G401 (cell line): ENCODE results near the gene GEMIN5. TPM values are rescaled to one million over a fixed set of nuclear protein-coding genes. Genes with fewer than 3 reads are reported as not detected.
A peak's percentile ranks its signal among the peaks of the same experiment; 100 is the strongest.

Experiments
- DNase-seq: peaks from one replicate; pipeline ENCODE4 v3.0.0-alpha.2; 2015; ENCODE audit warnings: low spot score
- in situ Hi-C: cut with HindIII; loops from 2 replicates; pipeline ENCODE4 v1.10.0; 2016; ENCODE audit warnings: low sequenced_read_pairs, mixed read lengths
- total RNA-seq: library from RNA; depleted of rRNA; stranded (reverse); fragments of >200 nt; shearing (Covaris generic); gene quantifications from 2 replicates; pipeline ENCODE4 v1.2.3, GENCODE V29; 2014

GEMIN5 gene
- total RNA-seq, 1 experiment from 2014 or later: 45.0 TPM

- no peak for DNase-seq
- in situ Hi-C loops: no loop called here
Measured at GRCh38 chr5:154896562-154897165, 41.3 kb downstream of the GEMIN5 start.

DNA sequence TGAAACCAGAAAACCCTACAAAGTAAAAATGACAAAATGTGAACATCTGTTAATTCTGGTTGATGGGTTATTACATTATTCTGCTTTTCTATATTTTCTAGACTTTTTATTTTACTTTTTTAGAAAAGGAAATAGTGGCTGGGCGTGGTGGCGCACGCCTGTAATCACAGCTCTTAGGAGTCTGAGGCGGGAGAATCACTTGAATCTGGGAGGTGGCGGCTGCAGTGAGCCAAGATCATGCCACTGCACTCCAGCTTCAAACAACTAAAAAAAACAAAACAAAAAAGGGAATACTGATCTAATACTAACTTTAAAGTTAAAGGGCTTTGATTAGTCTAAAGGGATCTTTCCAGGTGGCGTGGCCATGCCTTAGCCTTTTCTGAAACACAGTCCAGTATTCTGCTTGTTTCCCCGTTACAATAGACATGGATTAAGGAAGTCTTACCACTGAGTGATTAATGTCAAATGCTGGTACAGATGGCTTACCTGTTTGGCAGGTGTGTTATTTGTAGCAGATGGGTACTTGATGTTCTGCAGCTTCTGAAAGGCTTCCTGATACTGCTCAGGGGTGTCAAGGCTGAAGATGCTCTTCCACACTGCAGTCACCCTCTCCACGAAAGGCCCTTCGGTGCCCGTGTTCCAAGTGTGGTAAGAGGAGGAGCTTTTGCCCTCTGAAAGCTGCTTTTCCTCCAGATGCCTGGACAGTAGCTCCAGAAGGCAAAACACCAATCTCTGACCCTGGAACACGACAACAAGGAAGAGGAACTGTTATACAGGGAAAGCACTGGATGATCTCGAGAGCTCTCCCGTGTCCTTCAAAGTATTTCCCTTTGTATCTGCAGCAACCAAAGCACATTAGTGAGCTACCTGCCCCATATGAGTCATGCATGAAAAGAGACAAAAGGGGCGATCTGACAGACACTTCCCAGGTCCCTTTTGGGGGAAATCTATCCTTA lies 42.1 kb downstream of the GEMIN5 start:
- in situ Hi-C loops: no loop called here
- DNase-seq: no peak

GRCh38 chr5:154893381-154893780 lies 44.6 kb downstream of the GEMIN5 start:
- no peak for DNase-seq
- in situ Hi-C loops: no loop called here

DNA sequence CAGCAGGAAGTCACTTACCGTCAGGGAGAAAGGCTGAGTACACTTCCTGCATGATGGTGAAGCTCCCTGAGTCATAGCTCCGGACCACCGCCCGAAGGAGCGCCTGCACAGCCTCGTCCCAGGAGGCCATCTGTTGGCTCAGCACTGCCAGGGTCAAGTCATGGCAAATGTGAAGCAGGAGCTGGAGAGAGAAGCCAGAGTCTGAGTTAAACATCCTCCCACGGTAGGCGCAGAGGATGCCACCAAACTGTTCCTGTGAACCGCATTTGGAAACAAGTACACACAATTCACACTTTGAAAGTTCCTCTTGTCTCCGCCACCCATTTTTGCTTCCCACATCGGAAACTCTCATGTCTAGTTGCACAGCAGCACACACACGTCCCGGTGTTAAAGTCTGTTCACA lies 45.6 kb downstream of the GEMIN5 start:
- in situ Hi-C loops: no loop called here
- DNase-seq: no peak

GRCh38 chr5:154885439-154885838 lies 52.6 kb downstream of the GEMIN5 start:
- no peak for DNase-seq
- in situ Hi-C loops: loop anchor here (10.0 kb wide), 1 partner anchor 241 kb away; no protein-coding TSS in a partner anchor

DNA sequence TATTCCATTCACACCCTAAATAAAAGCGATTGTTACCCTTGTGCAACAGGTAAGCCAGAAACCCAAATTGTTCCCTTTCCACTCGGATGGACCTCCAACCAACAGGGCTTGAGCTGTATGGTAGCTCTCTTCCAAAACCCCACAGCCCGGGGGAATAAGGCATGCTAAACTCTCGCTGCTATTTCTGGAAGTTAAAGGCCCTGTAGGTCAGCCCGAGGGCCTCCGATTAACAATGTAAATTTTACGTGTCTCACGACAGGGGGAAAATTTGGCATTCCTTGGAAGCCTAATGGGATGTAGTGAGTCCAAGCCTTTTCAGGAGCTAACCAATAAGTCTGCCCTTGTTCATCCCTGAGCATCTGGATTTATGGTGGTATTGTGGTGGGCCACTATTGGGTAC lies 53.6 kb downstream of the GEMIN5 start:
- no peak for DNase-seq
- in situ Hi-C loops: loop anchor here (10.0 kb wide), 1 partner anchor 240 kb away; no protein-coding TSS in a partner anchor

GRCh38 chr5:154881986-154882385 lies 56.0 kb downstream of the GEMIN5 start:
- in situ Hi-C loops: loop anchor here (10.0 kb wide), 1 partner anchor 237 kb away; no protein-coding TSS in a partner anchor
- no peak for DNase-seq

GRCh38 chr5:154878642-154879335 lies 59.2 kb downstream of the GEMIN5 start:
- no peak for DNase-seq
- in situ Hi-C loops: no loop called here

GRCh38 chr5:154873791-154874331 lies 64.2 kb downstream of the GEMIN5 start:
- in situ Hi-C loops: no loop called here
- no peak for DNase-seq

DNA sequence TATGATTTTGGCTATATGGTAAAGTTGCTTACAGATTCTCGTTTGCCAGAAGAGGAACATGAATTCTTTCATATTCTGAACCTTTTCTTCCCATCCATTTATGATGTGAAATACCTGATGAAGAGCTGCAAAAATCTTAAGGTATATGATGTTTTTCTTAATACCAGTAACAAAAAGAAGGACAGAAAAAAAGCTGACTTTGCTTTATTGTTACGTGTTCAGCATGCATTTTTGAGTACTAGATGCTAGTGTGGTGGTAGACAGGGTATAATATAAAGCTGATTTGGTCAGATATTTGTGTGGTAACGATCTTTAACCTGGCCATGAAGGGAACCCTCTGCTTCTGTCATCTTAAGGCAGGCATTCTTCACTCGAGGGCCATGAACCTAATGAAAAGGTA lies 66.3 kb downstream of the GEMIN5 start:
- no peak for DNase-seq
- in situ Hi-C loops: no loop called here

DNA sequence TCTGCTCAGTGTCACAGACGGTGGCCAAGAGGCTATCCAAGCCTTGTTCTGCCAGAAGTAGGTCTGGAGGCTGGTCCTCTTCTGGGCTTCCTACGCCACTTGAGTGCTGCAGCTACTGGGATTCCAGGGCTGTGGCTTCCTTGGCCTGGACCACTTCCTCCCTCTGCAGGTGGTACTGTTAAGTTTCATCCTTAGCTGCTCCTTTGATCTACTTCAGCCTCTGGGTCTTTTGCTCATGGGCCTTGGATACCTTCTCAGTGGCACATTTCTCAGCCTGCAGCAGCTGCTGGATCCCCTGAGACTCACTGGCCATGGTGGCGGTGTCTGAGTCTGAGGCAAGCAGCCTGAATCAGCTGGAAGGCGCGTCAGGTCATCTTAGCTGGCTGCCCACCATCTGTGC lies 69.3 kb downstream of the GEMIN5 start:
- DNase-seq: peak; percentile 18
- in situ Hi-C loops: no loop called here

DNA sequence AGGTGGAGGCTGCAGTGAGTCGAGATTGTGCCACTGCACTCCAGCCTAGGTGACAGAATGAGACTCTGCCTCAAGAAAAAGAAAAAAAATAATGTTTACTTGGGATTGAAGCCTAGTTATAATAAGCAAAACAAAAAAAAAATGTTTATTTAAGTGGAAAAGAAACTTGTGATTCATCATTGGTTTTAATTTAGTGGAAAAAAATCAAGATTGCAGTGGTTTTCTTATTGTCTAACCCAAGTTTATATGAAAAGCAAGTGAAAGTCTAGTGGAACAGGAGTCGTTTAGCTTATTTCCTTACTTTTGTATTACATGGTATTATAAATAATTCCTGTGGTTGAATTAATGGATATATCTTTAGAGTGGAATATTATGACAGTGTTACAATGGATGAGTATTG lies 71.2 kb downstream of the GEMIN5 start:
- in situ Hi-C loops: no loop called here
- no peak for DNase-seq

DNA sequence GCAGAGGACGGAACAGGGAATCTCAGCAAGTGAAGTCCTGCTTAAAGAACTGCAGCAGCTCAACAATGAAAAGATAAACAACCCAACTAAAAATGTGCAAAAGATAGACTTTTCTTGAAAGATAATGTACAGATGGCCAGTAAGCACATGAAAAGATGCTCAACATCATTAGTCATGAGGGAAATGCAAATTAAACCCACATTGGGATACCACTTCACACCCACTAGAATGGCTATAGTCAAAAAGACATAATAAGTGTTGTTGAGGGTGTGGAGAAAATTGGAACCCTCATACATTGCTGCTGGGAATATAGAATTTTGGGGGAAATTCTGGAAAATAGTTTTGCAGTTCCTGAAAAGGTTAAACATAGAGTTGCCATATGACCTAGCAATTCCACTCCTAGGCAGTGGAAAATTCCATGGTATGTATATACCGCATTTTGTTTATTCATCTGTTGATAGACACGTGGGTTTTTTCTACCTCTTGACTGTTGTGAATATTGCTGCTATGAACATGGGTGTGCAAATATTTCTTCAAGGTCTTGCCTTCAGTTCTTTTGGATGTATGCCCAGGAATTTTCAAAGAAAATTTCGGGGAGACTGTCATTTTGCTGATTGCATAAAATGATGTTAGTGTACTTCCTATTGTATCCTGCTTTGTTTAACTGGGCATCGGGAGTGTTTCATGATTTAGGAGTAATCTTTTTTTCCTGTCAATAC lies 72.4 kb downstream of the GEMIN5 start:
- no peak for DNase-seq
- in situ Hi-C loops: no loop called here

- no peak for DNase-seq
- in situ Hi-C loops: no loop called here
Measured at GRCh38 chr5:154863291-154864080, 74.5 kb downstream of the GEMIN5 start.

DNA sequence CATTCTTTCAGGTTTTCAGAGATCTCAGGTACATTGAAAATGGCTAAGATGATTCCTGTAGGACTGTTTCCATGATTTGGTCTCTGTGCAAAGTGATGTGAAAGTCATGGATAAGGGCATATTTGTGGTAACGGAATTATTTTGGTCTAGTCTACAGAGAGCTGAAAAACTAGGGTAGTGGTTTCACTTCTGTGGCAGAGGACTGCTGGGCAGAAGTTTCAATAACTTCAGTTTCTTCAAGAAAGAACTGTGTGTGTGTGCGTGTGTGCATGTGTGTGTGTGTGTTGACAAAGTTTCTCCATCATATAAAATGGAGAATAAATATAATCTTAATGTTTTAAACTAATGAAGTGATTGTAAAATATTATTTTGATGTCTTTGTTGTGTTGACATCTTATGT lies 75.2 kb downstream of the GEMIN5 start:
- no peak for DNase-seq
- in situ Hi-C loops: no loop called here

- in situ Hi-C loops: no loop called here
- DNase-seq: no peak
Measured at GRCh38 chr5:154861946-154862345, 76.1 kb downstream of the GEMIN5 start.

GRCh38 chr5:154860765-154861164 lies 77.2 kb downstream of the GEMIN5 start:
- in situ Hi-C loops: no loop called here
- DNase-seq: no peak

- no peak for DNase-seq
- in situ Hi-C loops: no loop called here
Measured at GRCh38 chr5:154860123-154860522, 77.9 kb downstream of the GEMIN5 start.
